ENCODE measurements around the gene PLEKHA3.

DNA sequence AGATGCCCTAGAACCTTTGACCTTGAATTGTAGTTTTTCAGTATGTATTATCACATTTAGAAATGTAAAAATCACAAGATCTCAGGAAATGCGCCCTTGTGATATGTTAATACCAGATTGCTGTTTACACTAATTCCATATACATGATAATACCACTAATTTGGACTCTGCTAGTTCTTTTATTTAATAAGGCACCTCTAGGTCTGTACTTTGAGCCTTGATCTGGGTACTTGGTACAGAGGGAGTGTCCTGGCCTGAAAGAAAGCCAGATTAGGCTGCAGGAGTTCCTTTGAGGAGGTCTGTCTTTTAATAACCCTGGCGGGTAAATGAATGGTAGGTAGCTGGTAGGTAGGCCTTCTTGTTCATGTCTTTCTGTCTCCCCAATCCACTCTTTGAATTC lies 26.3 kb downstream of the PLEKHA3 start:
- TF ChIP-seq GATA3 (IDR thresholded peaks at IDR 0.05; ENCODE audit: low read depth, low read length) (no peak), GATA2 (IDR thresholded peaks at IDR 0.05; ENCODE audit: low read depth, low read length) (no peak)

All from SH-SY5Y (cell line).